ENCODE data around the gene FAM217B. TPM values are rescaled to one million over a fixed set of nuclear protein-coding genes. Genes with fewer than 3 reads are reported as not detected.

Gene FAM217B
- total and polyA plus RNA-seq, 2 experiments from 2014 or later: 11.3 to 22.0 TPM

GRCh38 chr20:59972037-59972801, 32.0 kb downstream of the FAM217B start:
- H3K27ac ChIP-seq: no peak overlapping the region
- no peak for TF ChIP-seq CTCF (IDR thresholded peaks at IDR 0.05; ENCODE audit: low read depth, low read length)
- H3K9me3 ChIP-seq (ENCODE audit: low read depth): no peaks in the 10 kb centered on the region
- no peak overlapping the region for H3K4me3 ChIP-seq
- DNase-seq (ENCODE audit: low read depth in 1 of 2, low spot score in 1 of 2): no peak
- H3K4me1 ChIP-seq (ENCODE audit: low read depth): no peaks in the 10 kb centered on the region
- no peaks in the 10 kb centered on the region for H3K27me3 ChIP-seq
- H3K36me3 ChIP-seq: no peaks in the 10 kb centered on the region

GRCh38 chr20:59976156-59976782, 36.1 kb downstream of the FAM217B start:
- Histone ChIP-seq H3K27ac (no peak overlapping the region), H3K4me1 (ENCODE audit: low read depth) (no peaks in the 10 kb centered on the region)
- TF ChIP-seq CTCF (IDR thresholded peaks at IDR 0.05; ENCODE audit: low read depth, low read length): no peak

DNA sequence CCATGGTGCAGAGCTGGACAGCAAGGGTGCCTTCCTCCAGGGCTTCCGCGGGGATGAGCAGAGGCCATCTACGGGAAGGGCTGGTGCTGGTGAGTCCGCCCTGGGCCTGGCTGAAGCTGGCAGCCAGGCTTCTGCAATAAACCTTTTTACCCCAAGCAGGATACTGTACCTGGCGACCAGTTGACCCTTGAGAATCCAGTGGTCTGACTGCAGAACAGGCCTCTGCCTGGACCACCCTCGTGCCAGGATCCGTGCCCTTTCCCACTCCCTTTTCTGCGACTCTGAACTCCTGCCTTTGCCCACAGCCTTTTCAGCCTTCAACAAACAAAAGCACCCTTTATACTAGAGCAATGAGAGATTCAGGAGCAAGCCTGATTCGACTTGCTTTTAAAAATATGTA, 36.9 kb downstream of the FAM217B start:
- H3K27ac ChIP-seq: no peak overlapping the region

More at GRCh38 chr20:59976156-59976782, 36.1 kb downstream of the FAM217B start:
- Histone ChIP-seq H3K4me3 (no peak overlapping the region), H3K36me3 (no peaks in the 10 kb centered on the region), H3K9me3 (ENCODE audit: low read depth) (no peaks in the 10 kb centered on the region), H3K27me3 (no peaks in the 10 kb centered on the region)
- no peak for DNase-seq (ENCODE audit: low read depth in 1 of 2, low spot score in 1 of 2)

DNA sequence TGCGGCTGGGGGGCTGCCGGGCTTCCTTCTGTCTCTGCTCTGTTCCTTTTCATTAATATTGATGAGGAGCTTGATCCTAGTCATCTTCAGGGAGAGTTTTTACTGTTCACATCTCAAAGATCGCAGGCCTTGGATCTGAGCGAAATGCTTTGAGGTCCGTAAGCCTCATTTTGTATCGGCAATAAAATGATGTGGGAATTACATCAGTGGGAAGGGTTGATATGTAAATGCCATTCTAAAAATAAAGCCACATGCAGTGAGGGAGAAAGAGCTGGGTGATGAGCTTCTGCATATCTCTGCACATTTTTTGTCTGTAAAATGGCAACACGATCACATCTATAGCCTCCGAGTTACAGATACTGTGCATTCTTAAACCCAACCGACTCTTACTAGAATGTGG, 42.9 kb downstream of the FAM217B start:
- no peaks in the 10 kb centered on the region for H3K27me3 ChIP-seq
- H3K4me3 ChIP-seq: no peak overlapping the region
- H3K9me3 ChIP-seq (ENCODE audit: low read depth): no peaks in the 10 kb centered on the region
- H3K27ac ChIP-seq: no peak overlapping the region
- H3K4me1 ChIP-seq (ENCODE audit: low read depth): no peaks in the 10 kb centered on the region
- no peak for DNase-seq (ENCODE audit: low read depth in 1 of 2, low spot score in 1 of 2)
- TF ChIP-seq CTCF (IDR thresholded peaks at IDR 0.05; ENCODE audit: low read depth, low read length): no peak
- H3K36me3 ChIP-seq: no peaks in the 10 kb centered on the region

More for the DNA sequence above, 36.9 kb downstream of the FAM217B start:
- DNase-seq (ENCODE audit: low read depth in 1 of 2, low spot score in 1 of 2): no peak
- Histone ChIP-seq H3K4me3 (no peak overlapping the region), H3K36me3 (no peaks in the 10 kb centered on the region), H3K9me3 (ENCODE audit: low read depth) (no peaks in the 10 kb centered on the region), H3K4me1 (ENCODE audit: low read depth) (no peaks in the 10 kb centered on the region), H3K27me3 (no peaks in the 10 kb centered on the region)
- no peak for TF ChIP-seq CTCF (IDR thresholded peaks at IDR 0.05; ENCODE audit: low read depth, low read length)

DNA sequence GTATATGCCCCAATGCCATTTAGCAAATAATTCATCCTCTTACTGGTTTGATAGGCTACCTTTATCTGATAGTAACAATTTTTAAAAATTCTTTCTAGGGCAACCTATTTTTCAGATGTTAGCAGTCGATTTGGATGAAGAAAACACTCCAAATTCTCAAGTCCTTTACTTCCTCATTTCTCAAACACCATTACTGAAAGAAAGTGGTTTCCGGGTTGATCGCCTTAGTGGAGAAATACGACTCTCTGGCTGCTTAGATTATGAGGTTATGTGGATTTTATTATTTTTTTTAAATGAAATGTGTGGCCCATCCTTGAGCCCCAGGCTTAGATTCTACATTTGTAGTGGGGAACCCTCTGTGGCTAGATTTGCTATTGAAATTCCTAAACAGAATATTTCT, 44.4 kb downstream of the FAM217B start:
- H3K36me3 ChIP-seq: no peaks in the 10 kb centered on the region
- TF ChIP-seq CTCF (IDR thresholded peaks at IDR 0.05; ENCODE audit: low read depth, low read length): no peak

More for the DNA sequence above, 44.4 kb downstream of the FAM217B start:
- Histone ChIP-seq H3K9me3 (ENCODE audit: low read depth) (no peaks in the 10 kb centered on the region), H3K4me3 (no peak overlapping the region), H3K27me3 (no peaks in the 10 kb centered on the region), H3K4me1 (ENCODE audit: low read depth) (no peaks in the 10 kb centered on the region), H3K27ac (no peak overlapping the region)
- DNase-seq (ENCODE audit: low read depth in 1 of 2, low spot score in 1 of 2): no peak

All from cardiac muscle cell (in vitro differentiated cells and primary cell).